Posterior vena cava (tissue), 2 donors: ENCODE data around the gene IL17RA. TPM values are rescaled to one million over a fixed set of nuclear protein-coding genes. Genes with fewer than 3 reads are reported as not detected.

Source experiments
- total RNA-seq, 2 donors: library from RNA; stranded (reverse); fragmentation: NEBNext Ultra II Directional; extraction: Animal tissue kit (Norgen Biotek cat#: 25700); gene quantifications; one replicate each; pipeline ENCODE4 v1.2.1, GENCODE V29; 2021
- donor health status: DM: yes; HTN: yes; CAD: no.
- donor health status: DM: yes; HTN: yes; CAD: no.

Gene IL17RA
- total RNA-seq, 2 donors from 2014 or later: 11.5 to 21.8 TPM

Other genes with a start within 250 kb of the IL17RA start
- not detected for gene GAB4, start 76.8 kb upstream of the IL17RA start, total RNA-seq
- under 1 TPM; 0.38 to 0.74 TPM for gene TMEM121B, start 36.4 kb downstream of the IL17RA start, total RNA-seq
- 10 to 100 TPM; 19.6 to 19.9 TPM for gene HDHD5, start 74.3 kb downstream of the IL17RA start, total RNA-seq
- gene ADA2, start 134.4 kb downstream of the IL17RA start, total RNA-seq: 10 to 100 TPM in 1 of 2 donors, 1 to 10 TPM in 1; 7.4 to 11.8 TPM